HepG2 (cell line): Measurements from ENCODE around the gene NCF4. TPM values are rescaled to one million over a fixed set of nuclear protein-coding genes. Genes with fewer than 3 reads are reported as not detected.

Experiments used
- ATAC-seq: fragments of 200-7000 bp; cut with Tn5 transposase; 3 replicates; pipeline ENCODE4 v1.9.1; 2020; ENCODE audit warnings: mild to moderate bottlenecking, moderate library complexity
- BruUV-seq: library from RNA; stranded (reverse); fragments of 400-500 nt; replicated peaks from 2 replicates; lab custom pipeline; 2021; lab: Mats Ljungman, UMichigan
- CTCF ChIA-PET: fragments of 300-600 bp; formaldehyde crosslinking; extraction: SDS; loops from one replicate; lab custom pipeline; 2021; ENCODE audit warnings: low total read pairs, inconsistent platforms, low intra/inter-chr PET ratio; lab: Yijun Ruan, JAX
- POLR2A ChIA-PET: fragments of 350-600 bp; sonication (Branson Sonifier 250); formaldehyde crosslinking; loops from one replicate; lab custom pipeline; 2020; ENCODE audit warnings: antibody characterized with exemption, inconsistent platforms; lab: Yijun Ruan, JAX
- DNase-seq: peaks from one replicate; pipeline ENCODE4 v3.0.0-alpha.2; 2015; ENCODE audit warnings: low spot score
- FAIRE-seq: peaks from 3 replicates; lab custom pipeline; 2011; peaks lifted over from hg19 to GRCh38; lab: Jason Lieb, UNC
- H2AFZ ChIP-seq: one replicate; pipeline ENCODE4 v1.6.1; 2011; ENCODE audit warnings: low read length, inconsistent platforms
- H3K27ac ChIP-seq: fragments of 300-600 bp; 3 replicates; pipeline ENCODE4 v1.8.0; 2011; ENCODE audit warnings: mixed run types, mild to moderate bottlenecking, mixed read lengths, low read length, inconsistent platforms; ENCODE audit not compliant: insufficient read depth; ENCODE audit errors: extremely low read length
- H3K27me3 ChIP-seq, 2 experiments: fragments of 200-600 bp in 1 of 2; 2 replicates in 1 of 2; 3 replicates in 1 of 2; pipeline versions ENCODE4 v1.6.0 to v1.8.0; 2011; ENCODE audit warnings: low read length in 2 of 2, mild to moderate bottlenecking in 2 of 2, moderate library complexity in 2 of 2, inconsistent platforms in 1 of 2; ENCODE audit not compliant: insufficient read depth in 2 of 2, control insufficient read depth in 1 of 2
- H3K36me3 ChIP-seq, 2 experiments: fragments of 200-600 bp in 1 of 2; replicated peaks in 1 of 2; 2 replicates in 1 of 2; 3 replicates in 1 of 2; pipeline versions ENCODE4 v1.5.1 to v1.8.0; 2011; ENCODE audit warnings: low read length in 2 of 2, inconsistent platforms in 1 of 2; ENCODE audit not compliant: insufficient read depth in 2 of 2, control insufficient read depth in 1 of 2
- H3K4me1 ChIP-seq: 2 replicates; pipeline ENCODE4 v1.5.1; 2012; ENCODE audit warnings: low read length, inconsistent platforms; ENCODE audit not compliant: insufficient read depth
- H3K4me2 ChIP-seq: 2 replicates; pipeline ENCODE4 v1.6.0; 2011; ENCODE audit warnings: low read depth, low read length, inconsistent platforms
- H3K4me3 ChIP-seq, 3 experiments: fragments of 200-600 bp in 1 of 3; sonication (generic), shearing (Covaris generic) in 1 of 3; replicated peaks in 1 of 3; 2 replicates each; pipeline ENCODE4 v1.5.1; 2011 to 2016; ENCODE audit warnings: low read length in 3 of 3, inconsistent platforms in 2 of 3, low read depth in 2 of 3, mild to moderate bottlenecking in 2 of 3, control low read depth in 1 of 3, mixed read lengths in 1 of 3; ENCODE audit not compliant: insufficient read depth in 1 of 3
- H3K79me2 ChIP-seq: one replicate; pipeline ENCODE4 v1.6.1; 2011; ENCODE audit warnings: low read length, inconsistent platforms; ENCODE audit not compliant: insufficient read depth
- H3K9ac ChIP-seq: 2 replicates; pipeline ENCODE4 v1.6.0; 2011; ENCODE audit warnings: mild to moderate bottlenecking, low read depth, low read length, inconsistent platforms; ENCODE audit not compliant: insufficient read depth
- H3K9me3 ChIP-seq: 2 replicates; pipeline ENCODE4 v1.5.1; 2012; ENCODE audit warnings: mild to moderate bottlenecking, low read length
- H4K20me1 ChIP-seq: 2 replicates; pipeline ENCODE4 v1.6.0; 2011; ENCODE audit warnings: inconsistent platforms, mild to moderate bottlenecking, low read length, moderate library complexity; ENCODE audit not compliant: insufficient read depth
- BHLHE40 ChIP-seq: IDR thresholded peaks from 2 replicates; pipeline ENCODE4 v1.6.1; 2011; ENCODE audit warnings: low read length, improper control_type of control experiment
- KDM6A ChIP-seq: IDR thresholded peaks from 2 replicates; pipeline ENCODE4 v1.6.1; 2016; ENCODE audit warnings: low read depth
- PPARG ChIP-seq: conservative IDR thresholded peaks from 2 replicates; pipeline ENCODE4 v1.6.1; 2016; ENCODE audit warnings: missing biosample characterization, missing genetic modification reagents
- TEAD2 ChIP-seq: sonication (generic); formaldehyde crosslinking; IDR thresholded peaks from 2 replicates; pipeline ENCODE4 v1.9.0; 2021; ENCODE audit warnings: missing genetic modification reagents
- ZBTB3 ChIP-seq: sonication (generic); formaldehyde crosslinking; IDR thresholded peaks from 2 replicates; pipeline ENCODE4 v1.4.0; 2020; ENCODE audit warnings: low read depth, mild to moderate bottlenecking, moderate library complexity, missing genetic modification reagents, borderline replicate concordance
- ZNF12 ChIP-seq: sonication (generic); formaldehyde crosslinking; IDR thresholded peaks from 2 replicates; pipeline ENCODE4 v1.5.0; 2020; ENCODE audit warnings: missing genetic modification reagents
- WGBS: methylation state at CpG from one replicate; pipeline ENCODE4 v1.1.6; 2017; ENCODE audit warnings: low lambda C conversion rate; 5-methylcytosine and 5-hydroxymethylcytosine counted together
- in situ Hi-C: cut with HindIII; loops from 2 replicates; pipeline ENCODE4 v1.10.0; 2017; ENCODE audit warnings: low pct_unique_long_range_greater_than_20kb; ENCODE audit not compliant: extremely low pct_ligation_motif_present
- intact Hi-C: fragments of 100-400 bp; cut with micrococcal nuclease; formaldehyde crosslinking; loops from one replicate; pipeline ENCODE4 v1.10.0; 2022; ENCODE audit not compliant: unreplicated experiment
- polyA plus RNA-seq, 8 experiments: library from polyadenylated mRNA; depleted of rRNA in 3 of 8; stranded (reverse) in 7 of 8; unstranded in 1 of 8; fragments of >200 nt; fragmentation: Illumina TruSeq in 4 of 8; extraction: Trizol in 4 of 8; gene quantifications; 2 replicates each; pipeline versions ENCODE4 v1.2.1 to v1.2.3, GENCODE V29; 2011 to 2016; ENCODE audit warnings: low read depth in 4 of 8, missing spikeins in 1 of 8, mixed read lengths in 1 of 8; ENCODE audit not compliant: insufficient read depth in 1 of 8
- total RNA-seq, 5 experiments: library from RNA; depleted of rRNA; stranded (reverse); fragments of >200 nt; fragmentation: Illumina TruSeq; extraction: Trizol; gene quantifications; 2 replicates each; pipeline ENCODE4 v1.2.3, GENCODE V29; 2016; ENCODE audit warnings: low read depth in 1 of 5
- TF ChIP-seq, protein P1 (sequence below): sonication (generic); formaldehyde crosslinking; IDR thresholded peaks from 2 replicates; pipeline ENCODE4 v1.9.0; 2021; ENCODE audit warnings: missing genetic modification reagents, borderline replicate concordance
- TF ChIP-seq, protein P2 (sequence below): sonication (generic); formaldehyde crosslinking; IDR thresholded peaks from 2 replicates; pipeline ENCODE4 v1.4.0; 2020; ENCODE audit warnings: missing genetic modification reagents
- TF ChIP-seq, protein P3 (sequence below): sonication (generic); formaldehyde crosslinking; IDR thresholded peaks from 2 replicates; pipeline ENCODE4 v1.4.0; 2020; ENCODE audit warnings: missing genetic modification reagents
- TF ChIP-seq, protein P4 (sequence below): sonication (generic); formaldehyde crosslinking; IDR thresholded peaks from 2 replicates; pipeline ENCODE4 v1.5.0; 2020; ENCODE audit warnings: mild to moderate bottlenecking, low read depth, missing genetic modification reagents, borderline replicate concordance
- TF ChIP-seq, protein P5 (sequence below): sonication (generic); formaldehyde crosslinking; IDR thresholded peaks from 2 replicates; pipeline ENCODE4 v1.4.0; 2020; ENCODE audit warnings: missing genetic modification reagents, mild to moderate bottlenecking, borderline replicate concordance
- TF ChIP-seq, protein P6 (sequence below): sonication (generic); formaldehyde crosslinking; IDR thresholded peaks from 2 replicates; pipeline ENCODE4 v1.4.0; 2020; ENCODE audit warnings: mild to moderate bottlenecking, missing genetic modification reagents

The NCF4 gene
- total and polyA plus RNA-seq, 2 of the 13 experiments (the other 11 are each of a cell fraction or from before 2014, with no cell fraction given): not detected

DNA sequence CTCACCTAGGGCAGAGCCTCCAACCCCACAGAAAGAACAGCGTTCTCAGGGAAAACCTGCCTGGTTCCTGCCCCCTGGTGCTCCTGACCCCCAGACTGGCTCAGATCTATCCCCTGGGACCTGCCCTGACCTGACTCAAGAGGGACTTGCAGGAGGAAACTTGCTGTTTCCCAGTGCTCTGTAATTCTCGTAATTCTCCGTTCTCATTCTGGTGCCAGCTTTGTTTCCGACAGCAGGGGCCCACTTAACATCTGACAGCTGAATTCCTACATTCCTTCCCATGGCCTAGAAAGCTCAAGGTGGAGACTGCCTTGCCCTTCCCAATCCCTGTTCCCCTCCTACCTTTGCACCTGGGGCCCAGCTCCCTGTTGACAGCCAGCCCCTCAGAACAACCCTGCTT is 40.1 kb downstream of the NCF4 start:
- Histone ChIP-seq H3K27ac (no peak overlapping the region), H3K9me3 (no peaks in the 10 kb centered on the region), H4K20me1 (no peaks in the 10 kb centered on the region), H2AFZ (no peak overlapping the region), H3K4me3 (no peak overlapping the region), H3K9ac (no peak overlapping the region), H3K27me3 (peaks cover 0 to 22% of the 10 kb centered on the region in 2 experiments; a peak in 2 of 5 replicates), H3K4me1 (no peaks in the 10 kb centered on the region), H3K36me3 (no peaks in the 10 kb centered on the region), H3K4me2 (no peak overlapping the region), H3K79me2 (no peaks in the 10 kb centered on the region)
- 3% methylated on average over 4 of the region's 4 CpGs for WGBS
- no peak for FAIRE-seq
- in situ Hi-C loops (no loop called here), intact Hi-C loops (no loop called here)
- ChIA-PET CTCF (no interaction called here), POLR2A (no interaction called here)
- no peak for DNase-seq
- no TSS peak for BruUV-seq
- ATAC-seq: no peak
- TF ChIP-seq, protein P1, sequence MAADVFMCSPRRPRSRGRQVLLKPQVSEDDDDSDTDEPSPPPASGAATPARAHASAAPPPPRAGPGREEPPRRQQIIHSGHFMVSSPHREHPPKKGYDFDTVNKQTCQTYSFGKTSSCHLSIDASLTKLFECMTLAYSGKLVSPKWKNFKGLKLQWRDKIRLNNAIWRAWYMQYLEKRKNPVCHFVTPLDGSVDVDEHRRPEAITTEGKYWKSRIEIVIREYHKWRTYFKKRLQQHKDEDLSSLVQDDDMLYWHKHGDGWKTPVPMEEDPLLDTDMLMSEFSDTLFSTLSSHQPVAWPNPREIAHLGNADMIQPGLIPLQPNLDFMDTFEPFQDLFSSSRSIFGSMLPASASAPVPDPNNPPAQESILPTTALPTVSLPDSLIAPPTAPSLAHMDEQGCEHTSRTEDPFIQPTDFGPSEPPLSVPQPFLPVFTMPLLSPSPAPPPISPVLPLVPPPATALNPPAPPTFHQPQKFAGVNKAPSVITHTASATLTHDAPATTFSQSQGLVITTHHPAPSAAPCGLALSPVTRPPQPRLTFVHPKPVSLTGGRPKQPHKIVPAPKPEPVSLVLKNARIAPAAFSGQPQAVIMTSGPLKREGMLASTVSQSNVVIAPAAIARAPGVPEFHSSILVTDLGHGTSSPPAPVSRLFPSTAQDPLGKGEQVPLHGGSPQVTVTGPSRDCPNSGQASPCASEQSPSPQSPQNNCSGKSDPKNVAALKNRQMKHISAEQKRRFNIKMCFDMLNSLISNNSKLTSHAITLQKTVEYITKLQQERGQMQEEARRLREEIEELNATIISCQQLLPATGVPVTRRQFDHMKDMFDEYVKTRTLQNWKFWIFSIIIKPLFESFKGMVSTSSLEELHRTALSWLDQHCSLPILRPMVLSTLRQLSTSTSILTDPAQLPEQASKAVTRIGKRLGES (CRISPR knock-in tag): no peak
- TF ChIP-seq, protein P2, sequence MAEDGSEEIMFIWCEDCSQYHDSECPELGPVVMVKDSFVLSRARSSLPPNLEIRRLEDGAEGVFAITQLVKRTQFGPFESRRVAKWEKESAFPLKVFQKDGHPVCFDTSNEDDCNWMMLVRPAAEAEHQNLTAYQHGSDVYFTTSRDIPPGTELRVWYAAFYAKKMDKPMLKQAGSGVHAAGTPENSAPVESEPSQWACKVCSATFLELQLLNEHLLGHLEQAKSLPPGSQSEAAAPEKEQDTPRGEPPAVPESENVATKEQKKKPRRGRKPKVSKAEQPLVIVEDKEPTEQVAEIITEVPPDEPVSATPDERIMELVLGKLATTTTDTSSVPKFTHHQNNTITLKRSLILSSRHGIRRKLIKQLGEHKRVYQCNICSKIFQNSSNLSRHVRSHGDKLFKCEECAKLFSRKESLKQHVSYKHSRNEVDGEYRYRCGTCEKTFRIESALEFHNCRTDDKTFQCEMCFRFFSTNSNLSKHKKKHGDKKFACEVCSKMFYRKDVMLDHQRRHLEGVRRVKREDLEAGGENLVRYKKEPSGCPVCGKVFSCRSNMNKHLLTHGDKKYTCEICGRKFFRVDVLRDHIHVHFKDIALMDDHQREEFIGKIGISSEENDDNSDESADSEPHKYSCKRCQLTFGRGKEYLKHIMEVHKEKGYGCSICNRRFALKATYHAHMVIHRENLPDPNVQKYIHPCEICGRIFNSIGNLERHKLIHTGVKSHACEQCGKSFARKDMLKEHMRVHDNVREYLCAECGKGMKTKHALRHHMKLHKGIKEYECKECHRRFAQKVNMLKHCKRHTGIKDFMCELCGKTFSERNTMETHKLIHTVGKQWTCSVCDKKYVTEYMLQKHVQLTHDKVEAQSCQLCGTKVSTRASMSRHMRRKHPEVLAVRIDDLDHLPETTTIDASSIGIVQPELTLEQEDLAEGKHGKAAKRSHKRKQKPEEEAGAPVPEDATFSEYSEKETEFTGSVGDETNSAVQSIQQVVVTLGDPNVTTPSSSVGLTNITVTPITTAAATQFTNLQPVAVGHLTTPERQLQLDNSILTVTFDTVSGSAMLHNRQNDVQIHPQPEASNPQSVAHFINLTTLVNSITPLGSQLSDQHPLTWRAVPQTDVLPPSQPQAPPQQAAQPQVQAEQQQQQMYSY (CRISPR knock-in tag): no peak
- TF ChIP-seq ZBTB3 (no peak), PPARG (CRISPR knock-in tag) (no peak), ZNF12 (CRISPR knock-in tag) (no peak), KDM6A (no peak), BHLHE40 (no peak), TEAD2 (CRISPR knock-in tag) (no peak)
- TF ChIP-seq, protein P3, sequence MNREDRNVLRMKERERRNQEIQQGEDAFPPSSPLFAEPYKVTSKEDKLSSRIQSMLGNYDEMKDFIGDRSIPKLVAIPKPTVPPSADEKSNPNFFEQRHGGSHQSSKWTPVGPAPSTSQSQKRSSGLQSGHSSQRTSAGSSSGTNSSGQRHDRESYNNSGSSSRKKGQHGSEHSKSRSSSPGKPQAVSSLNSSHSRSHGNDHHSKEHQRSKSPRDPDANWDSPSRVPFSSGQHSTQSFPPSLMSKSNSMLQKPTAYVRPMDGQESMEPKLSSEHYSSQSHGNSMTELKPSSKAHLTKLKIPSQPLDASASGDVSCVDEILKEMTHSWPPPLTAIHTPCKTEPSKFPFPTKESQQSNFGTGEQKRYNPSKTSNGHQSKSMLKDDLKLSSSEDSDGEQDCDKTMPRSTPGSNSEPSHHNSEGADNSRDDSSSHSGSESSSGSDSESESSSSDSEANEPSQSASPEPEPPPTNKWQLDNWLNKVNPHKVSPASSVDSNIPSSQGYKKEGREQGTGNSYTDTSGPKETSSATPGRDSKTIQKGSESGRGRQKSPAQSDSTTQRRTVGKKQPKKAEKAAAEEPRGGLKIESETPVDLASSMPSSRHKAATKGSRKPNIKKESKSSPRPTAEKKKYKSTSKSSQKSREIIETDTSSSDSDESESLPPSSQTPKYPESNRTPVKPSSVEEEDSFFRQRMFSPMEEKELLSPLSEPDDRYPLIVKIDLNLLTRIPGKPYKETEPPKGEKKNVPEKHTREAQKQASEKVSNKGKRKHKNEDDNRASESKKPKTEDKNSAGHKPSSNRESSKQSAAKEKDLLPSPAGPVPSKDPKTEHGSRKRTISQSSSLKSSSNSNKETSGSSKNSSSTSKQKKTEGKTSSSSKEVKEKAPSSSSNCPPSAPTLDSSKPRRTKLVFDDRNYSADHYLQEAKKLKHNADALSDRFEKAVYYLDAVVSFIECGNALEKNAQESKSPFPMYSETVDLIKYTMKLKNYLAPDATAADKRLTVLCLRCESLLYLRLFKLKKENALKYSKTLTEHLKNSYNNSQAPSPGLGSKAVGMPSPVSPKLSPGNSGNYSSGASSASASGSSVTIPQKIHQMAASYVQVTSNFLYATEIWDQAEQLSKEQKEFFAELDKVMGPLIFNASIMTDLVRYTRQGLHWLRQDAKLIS: no peak
- TF ChIP-seq, protein P4, sequence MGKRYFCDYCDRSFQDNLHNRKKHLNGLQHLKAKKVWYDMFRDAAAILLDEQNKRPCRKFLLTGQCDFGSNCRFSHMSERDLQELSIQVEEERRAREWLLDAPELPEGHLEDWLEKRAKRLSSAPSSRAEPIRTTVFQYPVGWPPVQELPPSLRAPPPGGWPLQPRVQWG (CRISPR knock-in tag): no peak
- TF ChIP-seq, protein P5, sequence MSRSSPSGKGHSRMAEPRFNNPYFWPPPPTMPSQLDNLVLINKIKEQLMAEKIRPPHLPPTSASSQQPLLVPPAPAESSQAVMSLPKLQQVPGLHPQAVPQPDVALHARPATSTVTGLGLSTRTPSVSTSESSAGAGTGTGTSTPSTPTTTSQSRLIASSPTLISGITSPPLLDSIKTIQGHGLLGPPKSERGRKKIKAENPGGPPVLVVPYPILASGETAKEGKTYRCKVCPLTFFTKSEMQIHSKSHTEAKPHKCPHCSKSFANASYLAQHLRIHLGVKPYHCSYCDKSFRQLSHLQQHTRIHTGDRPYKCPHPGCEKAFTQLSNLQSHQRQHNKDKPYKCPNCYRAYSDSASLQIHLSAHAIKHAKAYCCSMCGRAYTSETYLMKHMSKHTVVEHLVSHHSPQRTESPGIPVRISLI (CRISPR knock-in tag): no peak
- TF ChIP-seq, protein P6, sequence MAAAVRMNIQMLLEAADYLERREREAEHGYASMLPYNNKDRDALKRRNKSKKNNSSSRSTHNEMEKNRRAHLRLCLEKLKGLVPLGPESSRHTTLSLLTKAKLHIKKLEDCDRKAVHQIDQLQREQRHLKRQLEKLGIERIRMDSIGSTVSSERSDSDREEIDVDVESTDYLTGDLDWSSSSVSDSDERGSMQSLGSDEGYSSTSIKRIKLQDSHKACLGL (CRISPR knock-in tag): no peak
